A673 (cell line): Measurements from ENCODE around the gene CRELD2. TPM values are rescaled to one million over a fixed set of nuclear protein-coding genes. Genes with fewer than 3 reads are reported as not detected.

Source experiments
- BruUV-seq: library from RNA; stranded (reverse); fragments of 400-500 nt; replicated peaks from 2 replicates; lab custom pipeline; 2021; lab: Mats Ljungman, UMichigan
- CTCF ChIA-PET: fragments of 300-600 bp; sonication (Branson Sonifier 250); formaldehyde crosslinking; loops from one replicate; lab custom pipeline; 2022; ENCODE audit warnings: antibody characterized with exemption; lab: Charles Lee
- POLR2A ChIA-PET: fragments of 300-600 bp; sonication (Branson Sonifier 250); formaldehyde crosslinking; loops from one replicate; lab custom pipeline; 2022; ENCODE audit warnings: antibody characterized with exemption; ENCODE audit not compliant: low non-redundant PET; lab: Charles Lee
- DNase-seq: peaks from one replicate; pipeline ENCODE4 v3.0.0-alpha.2; 2015; ENCODE audit warnings: low spot score
- H3K27ac ChIP-seq: fragments of 200-600 bp; sonication (generic); 2 replicates; pipeline ENCODE4 v1.5.1; 2016; ENCODE audit warnings: mixed run types, low read depth, mild to moderate bottlenecking, mixed read lengths, antibody characterized with exemption, low read length; ENCODE audit not compliant: poor library complexity, severe bottlenecking
- H3K27me3 ChIP-seq: fragments of 200-600 bp; sonication (generic); replicated peaks from 2 replicates; pipeline ENCODE4 v1.6.1; 2017; ENCODE audit warnings: mixed run types, low read depth, mild to moderate bottlenecking, mixed read lengths, antibody characterized with exemption, low read length; ENCODE audit not compliant: insufficient read depth, poor library complexity
- H3K36me3 ChIP-seq: fragments of 200-600 bp; sonication (generic); 2 replicates; pipeline ENCODE4 v1.6.1; 2016; ENCODE audit warnings: mixed run types, mild to moderate bottlenecking, mixed read lengths, antibody characterized with exemption, low read length; ENCODE audit not compliant: insufficient read depth, poor library complexity, severe bottlenecking
- H3K4me1 ChIP-seq: fragments of 200-600 bp; sonication (generic); 2 replicates; pipeline ENCODE4 v1.6.1; 2017; ENCODE audit warnings: mixed run types, mild to moderate bottlenecking, mixed read lengths, antibody characterized with exemption, low read length; ENCODE audit not compliant: insufficient read depth, poor library complexity, severe bottlenecking
- H3K4me3 ChIP-seq: fragments of 200-600 bp; sonication (generic); 2 replicates; pipeline ENCODE4 v1.5.1; 2016; ENCODE audit warnings: low read depth, mixed run types, mild to moderate bottlenecking, mixed read lengths, low read length; ENCODE audit not compliant: poor library complexity, severe bottlenecking
- H3K9me3 ChIP-seq: fragments of 200-600 bp; sonication (generic); 2 replicates; pipeline ENCODE4 v1.6.1; 2016; ENCODE audit warnings: mixed run types, low read depth, mild to moderate bottlenecking, mixed read lengths, antibody characterized with exemption, low read length; ENCODE audit not compliant: poor library complexity, severe bottlenecking
- CTCF ChIP-seq: fragments of 300-800, 200-600 bp; sonication (generic); conservative IDR thresholded peaks from 2 replicates; pipeline ENCODE4 v1.5.1; 2017; ENCODE audit warnings: low read depth, mild to moderate bottlenecking, antibody characterized with exemption, low read length, moderate library complexity, mixed read lengths
- EZH2 ChIP-seq: fragments of 200-600 bp; sonication (generic); IDR thresholded peaks from 2 replicates; pipeline ENCODE4 v1.6.1; 2017; ENCODE audit warnings: borderline replicate concordance, low read depth, mild to moderate bottlenecking, mixed read lengths, antibody characterized with exemption, low read length; ENCODE audit not compliant: poor library complexity, severe bottlenecking
- intact Hi-C: fragments of 100-400 bp; cut with micrococcal nuclease; formaldehyde crosslinking; loops from one replicate; pipeline ENCODE4 v1.10.0; 2022; ENCODE audit not compliant: unreplicated experiment
- total RNA-seq: library from RNA; stranded (reverse); gene quantifications from 2 replicates; pipeline ENCODE4 v1.2.3, GENCODE V29; 2021

CRELD2 gene
- total RNA-seq, 1 experiment from 2014 or later, result 54.7 TPM

DNA sequence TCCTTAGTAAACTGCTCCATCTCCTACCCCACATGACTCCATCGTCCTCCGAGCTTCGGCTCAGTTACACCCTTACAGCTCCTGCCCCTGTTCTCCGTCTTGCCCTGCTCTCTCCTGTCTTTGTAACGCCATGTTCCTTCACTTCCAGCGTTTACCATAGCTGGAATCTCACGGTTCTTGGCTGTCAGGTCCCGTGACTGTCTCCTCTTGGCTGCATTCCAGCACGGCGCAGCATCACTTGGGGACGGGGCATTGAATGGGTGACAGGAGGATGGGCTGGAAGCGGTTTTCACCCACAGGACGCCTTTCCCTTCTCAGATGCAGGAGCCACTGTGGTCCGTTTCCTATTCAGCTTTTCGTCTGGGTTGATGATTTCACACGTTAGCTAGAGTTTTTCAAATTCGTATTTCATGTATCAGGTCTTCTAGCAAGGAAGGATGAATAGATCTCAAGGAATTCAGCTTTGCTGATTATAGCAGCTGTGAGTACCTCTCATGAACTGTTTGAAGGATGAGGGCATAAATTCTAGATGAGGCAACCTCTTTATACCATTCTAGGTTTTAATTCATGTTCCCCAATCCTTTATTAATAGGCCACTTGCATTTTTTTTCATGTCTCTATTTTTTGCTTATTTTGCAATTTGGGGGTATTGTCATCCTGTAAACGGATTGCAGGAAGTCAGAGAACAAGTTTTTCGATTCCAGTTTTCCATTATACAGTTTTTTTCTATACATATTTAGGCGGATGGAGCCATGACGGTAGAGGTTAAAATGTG lies 35.7 kb upstream of the CRELD2 start:
- no peak overlapping the region for H3K4me3 ChIP-seq
- BruUV-seq, result no TSS peak
- H3K27me3 ChIP-seq, result no peaks in the 10 kb centered on the region
- peaks cover 39% of the 10 kb centered on the region for H3K36me3 ChIP-seq
- H3K27ac ChIP-seq, result no peak overlapping the region
- peaks cover 9% of the 10 kb centered on the region for H3K4me1 ChIP-seq
- DNase-seq, result peak; percentile 33
- H3K9me3 ChIP-seq, result no peaks in the 10 kb centered on the region
- intact Hi-C loops, result no loop called here
- CTCF ChIA-PET, result no interaction called here
- TF ChIP-seq EZH2, result no peak
- no peak for TF ChIP-seq CTCF
- POLR2A ChIA-PET, result no interaction called here

- Histone ChIP-seq H3K9me3 (no peaks in the 10 kb centered on the region), H3K4me3 (no peak overlapping the region), H3K36me3 (peaks cover 40% of the 10 kb centered on the region), H3K27me3 (no peaks in the 10 kb centered on the region), H3K27ac (no peak overlapping the region), H3K4me1 (peaks cover 9% of the 10 kb centered on the region)
- POLR2A ChIA-PET, result no interaction called here
- intact Hi-C loops, result no loop called here
- BruUV-seq, result no TSS peak
- CTCF ChIA-PET, result no interaction called here
- DNase-seq, result no peak
- no peak for TF ChIP-seq EZH2
- no peak for TF ChIP-seq CTCF
Observed at GRCh38 chr22:49883294-49883640, 35.2 kb upstream of the CRELD2 start.

- intact Hi-C loops, result no loop called here
- CTCF ChIA-PET, result no interaction called here
Observed at GRCh38 chr22:49884075-49884474, 34.4 kb upstream of the CRELD2 start.

More at GRCh38 chr22:49884075-49884474, 34.4 kb upstream of the CRELD2 start:
- DNase-seq, result no peak
- peaks cover 9% of the 10 kb centered on the region for H3K4me1 ChIP-seq
- no TSS peak for BruUV-seq
- peaks cover 41% of the 10 kb centered on the region for H3K36me3 ChIP-seq
- H3K4me3 ChIP-seq, result no peak overlapping the region
- TF ChIP-seq EZH2, result no peak
- no peak for TF ChIP-seq CTCF
- H3K9me3 ChIP-seq, result no peaks in the 10 kb centered on the region
- H3K27ac ChIP-seq, result no peak overlapping the region
- no peaks in the 10 kb centered on the region for H3K27me3 ChIP-seq
- POLR2A ChIA-PET, result interaction anchor here (0.6 kb wide), 1 partner anchor 18 kb away, joined by 3 read pairs; no protein-coding TSS in a partner anchor
